ENCODE measurements around the gene GIPC1.
A peak's percentile ranks its signal among the peaks of the same experiment; 100 is the strongest.

Gene GIPC1

DNA sequence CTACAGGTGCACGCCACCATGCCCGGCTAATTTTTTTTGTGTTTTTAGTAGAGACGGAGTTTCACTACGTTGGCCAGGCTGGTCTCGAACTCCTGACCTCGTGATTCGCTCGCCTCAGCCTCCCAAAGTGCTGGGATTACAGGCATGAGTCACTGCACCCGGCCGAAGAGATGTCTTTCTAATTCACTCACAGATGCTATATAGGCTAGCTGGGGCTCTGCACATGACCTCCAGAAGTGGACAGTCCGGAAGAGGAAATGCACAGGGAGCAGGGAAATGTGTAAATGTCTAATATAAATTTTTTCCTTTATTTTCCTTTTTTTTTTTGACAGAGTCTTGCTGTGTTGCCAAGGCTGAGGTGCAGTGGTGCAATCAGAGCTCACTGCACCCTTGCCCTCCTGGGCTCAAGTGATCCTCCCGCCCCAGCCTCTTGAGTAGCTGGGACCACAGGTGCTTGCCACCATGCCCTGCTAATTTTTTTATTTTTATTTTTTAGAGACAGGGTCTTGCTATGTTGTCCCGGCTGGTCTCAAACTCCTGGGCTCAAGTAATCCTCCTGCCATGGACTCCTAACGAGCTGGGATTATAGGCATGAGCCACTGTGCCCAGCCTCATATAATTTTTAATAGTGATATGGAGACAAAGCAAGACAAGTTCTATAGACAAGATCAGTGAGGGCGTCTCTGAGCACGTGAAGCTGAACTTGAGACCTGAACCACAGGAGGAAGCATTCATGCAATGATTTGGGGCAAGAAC lies 8.4 kb downstream of the GIPC1 start:
- no peak for DNase-seq

- DNase-seq, result peak; percentile 4
These were observed 13.6 kb downstream of the GIPC1 start for GRCh38 chr19:14482172-14482941.

- peak; percentile 64 for DNase-seq
These were observed 15.2 kb downstream of the GIPC1 start for GRCh38 chr19:14480700-14481079.

- peak; percentile 87 for DNase-seq
These were observed 15.8 kb downstream of the GIPC1 start for GRCh38 chr19:14479975-14480699.

- peak; percentile 10 for DNase-seq
These were observed 16.5 kb downstream of the GIPC1 start for GRCh38 chr19:14479309-14479974.

- peak; percentile 9 for DNase-seq
These were observed 17.8 kb downstream of the GIPC1 start for GRCh38 chr19:14478113-14478545.

DNA sequence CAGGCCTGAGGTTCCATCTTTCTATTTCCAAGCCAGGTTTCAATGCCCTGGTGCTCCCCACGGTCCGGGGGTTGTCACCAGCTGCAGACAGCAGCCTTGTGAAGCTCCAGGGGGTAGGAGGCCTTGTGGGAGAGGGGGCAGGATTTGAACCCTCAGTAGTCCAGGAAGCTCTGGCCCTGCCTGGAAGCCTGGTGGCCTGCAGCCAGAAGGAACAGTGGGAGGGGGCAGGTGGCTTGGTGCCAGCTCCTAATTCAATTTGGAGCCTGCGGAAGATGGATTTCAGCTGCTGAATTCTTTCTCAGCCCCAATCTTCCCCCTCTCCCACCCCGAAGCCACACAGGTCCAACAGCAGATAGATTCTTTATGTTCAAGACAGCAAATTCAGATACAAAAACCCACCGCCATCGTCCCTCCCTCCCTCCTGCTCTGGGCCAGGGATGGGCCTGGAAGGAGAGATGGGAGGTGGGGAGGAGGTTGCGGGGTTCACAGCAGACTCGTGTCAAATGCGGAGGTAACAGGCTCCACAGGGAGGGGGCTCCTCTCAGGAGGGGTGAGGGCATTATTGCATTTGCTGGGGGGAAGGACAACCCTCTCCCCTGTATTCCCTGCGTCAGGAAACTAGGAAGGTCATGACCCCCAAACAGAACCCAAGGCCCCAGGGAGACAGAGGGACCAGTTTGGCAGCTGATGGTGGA lies 18.4 kb downstream of the GIPC1 start:
- peak; percentile 25 for DNase-seq

DNA sequence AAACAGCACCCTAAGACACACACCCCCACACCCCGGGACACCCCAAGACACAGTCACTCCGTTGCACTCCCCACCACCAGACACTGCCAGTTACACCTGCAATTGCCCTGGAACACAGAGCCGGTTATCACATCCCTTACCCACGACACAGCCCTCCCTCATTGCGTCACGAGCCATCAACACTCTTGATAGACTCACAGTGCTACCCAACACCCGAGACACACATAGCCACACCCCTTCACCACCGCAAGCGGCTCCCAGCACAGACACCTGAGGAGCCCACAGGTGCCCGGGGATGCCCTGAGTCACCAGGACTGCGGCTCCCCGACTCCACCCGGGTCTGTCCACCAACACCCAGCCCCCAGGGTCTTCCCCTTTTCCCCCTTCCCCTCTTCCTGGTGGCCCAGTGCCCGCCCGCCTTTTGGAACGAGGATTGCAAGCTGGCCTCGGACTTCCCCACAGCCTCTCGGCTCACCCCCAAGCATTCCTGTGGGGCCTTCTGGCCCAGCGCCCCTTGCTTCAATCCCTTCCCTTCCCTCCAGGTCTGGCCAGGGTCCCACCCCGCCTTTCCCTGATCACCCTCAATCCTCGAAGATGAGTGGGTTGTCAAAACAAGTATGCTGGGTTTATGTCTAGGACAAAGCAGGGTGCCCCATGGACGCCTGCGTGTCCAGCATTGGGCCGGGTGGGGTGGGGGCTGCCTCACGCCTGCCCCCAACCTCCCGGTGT lies 19.1 kb downstream of the GIPC1 start:
- DNase-seq, result peak; percentile 59

DNA sequence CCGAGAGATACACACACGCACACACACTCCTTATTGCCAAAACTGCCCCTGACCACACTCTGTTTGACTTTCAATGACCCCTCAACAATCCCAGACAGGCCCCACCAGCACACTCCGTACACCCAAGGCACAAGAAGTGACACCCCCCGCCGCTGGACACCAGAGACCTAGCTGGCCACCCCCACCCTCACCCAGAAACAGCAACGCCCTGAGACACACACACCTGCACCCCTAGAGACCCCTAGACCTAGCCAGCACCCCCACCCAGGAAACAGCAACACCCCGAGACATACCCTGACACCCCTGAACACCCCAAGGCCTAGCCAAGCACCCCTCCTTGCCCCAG lies 19.6 kb downstream of the GIPC1 start:
- no peak for DNase-seq

DNA sequence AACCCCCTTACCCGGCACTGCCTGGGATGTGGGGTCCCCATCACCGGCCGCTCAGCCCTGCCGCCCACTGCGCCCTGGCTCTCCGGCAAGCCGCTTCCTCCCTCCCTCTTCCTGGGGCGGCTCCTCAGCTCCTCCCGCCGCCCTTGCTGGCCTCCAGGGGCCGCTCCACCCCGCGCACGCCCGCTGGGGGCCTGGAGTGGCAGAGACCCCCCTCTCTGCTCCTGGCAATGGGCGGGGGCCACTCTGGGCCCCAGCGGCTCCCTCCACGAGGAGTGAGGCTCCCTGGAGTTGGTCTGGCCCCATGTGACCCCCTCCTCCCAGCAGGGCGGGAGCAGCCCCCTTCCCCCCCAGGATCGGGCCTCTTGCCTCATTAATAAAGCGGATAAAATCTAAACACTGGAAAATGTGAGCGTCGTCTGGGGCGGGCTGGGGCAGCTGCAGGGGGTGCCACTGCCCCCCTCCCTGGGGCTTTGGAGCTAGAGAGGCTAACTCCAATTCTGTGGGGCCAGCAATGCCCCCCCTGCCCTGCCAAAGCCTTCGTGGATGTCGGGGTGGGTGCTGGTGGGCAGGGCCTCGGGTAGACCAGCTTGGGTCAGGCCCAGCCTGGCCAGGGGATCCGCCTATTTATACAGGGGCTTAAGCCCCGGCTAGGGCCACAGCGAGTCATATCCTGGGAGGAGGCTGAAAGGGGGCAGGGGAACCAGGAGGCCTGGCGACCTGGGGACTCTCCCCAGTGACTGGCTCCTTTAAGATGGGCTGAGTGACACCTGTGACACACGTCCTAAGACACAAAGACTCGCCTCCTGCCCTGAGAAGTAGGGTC lies 20.5 kb downstream of the GIPC1 start, which contains the start of gene PTGER1:
TSS of gene PTGER1 (minus strand) at position 104 of the 823 bp plus-strand sequence. CDS start 1,034 bp downstream, outside the sequence.
- peak; percentile 79 for DNase-seq

DNA sequence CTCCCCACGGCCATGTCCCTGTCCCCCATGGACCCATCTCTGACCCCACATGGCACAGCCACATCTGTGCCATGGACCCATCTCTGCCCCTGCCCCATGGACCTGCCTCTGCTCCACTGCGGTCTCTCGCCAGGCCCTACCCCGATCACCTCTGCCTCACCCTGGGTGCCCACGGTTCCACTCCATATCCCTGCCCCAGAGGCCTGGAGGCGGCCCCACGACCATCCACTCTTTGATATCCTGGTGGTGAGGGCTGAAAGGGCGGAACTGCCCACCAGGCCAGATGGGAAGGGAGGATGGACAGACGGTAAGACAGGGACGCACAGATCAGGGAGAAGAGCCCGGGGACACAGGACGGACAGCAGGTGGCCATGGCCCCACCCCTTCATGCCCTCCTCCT lies 21.1 kb downstream of the GIPC1 start:
- DNase-seq, result no peak

DNA sequence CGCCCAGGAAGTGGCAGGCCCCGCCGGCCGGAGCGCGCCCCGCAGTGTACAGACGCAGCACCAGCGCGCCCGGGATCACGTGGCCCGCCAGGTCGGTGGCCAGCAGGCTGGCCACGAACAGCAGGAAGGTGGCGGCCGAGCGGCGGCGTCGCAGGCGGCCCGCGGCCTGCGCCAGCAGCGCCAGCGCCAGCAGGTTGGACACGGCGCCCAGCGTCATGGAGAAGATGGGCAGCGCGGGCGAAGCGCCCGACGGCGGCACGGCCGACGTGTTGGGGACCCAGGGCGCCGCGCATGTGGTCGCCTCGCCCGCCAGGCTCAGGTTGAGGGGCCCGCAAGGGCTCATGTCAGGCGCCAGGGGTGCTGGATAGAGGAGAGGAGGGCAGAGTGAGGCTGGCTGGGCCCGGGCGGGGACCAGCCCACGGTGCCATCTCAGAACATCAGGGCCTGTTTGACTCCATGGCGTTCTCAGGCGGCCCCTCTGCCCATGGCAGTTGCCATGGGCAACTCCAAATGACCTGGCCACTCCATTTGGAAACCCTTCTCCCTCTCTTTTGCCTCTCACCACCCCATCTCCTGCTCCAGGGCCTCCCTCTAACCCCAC lies 21.8 kb downstream of the GIPC1 start:
- DNase-seq, result no peak

- no peak for DNase-seq
These were observed 22.6 kb downstream of the GIPC1 start for GRCh38 chr19:14473073-14473977.

DNA sequence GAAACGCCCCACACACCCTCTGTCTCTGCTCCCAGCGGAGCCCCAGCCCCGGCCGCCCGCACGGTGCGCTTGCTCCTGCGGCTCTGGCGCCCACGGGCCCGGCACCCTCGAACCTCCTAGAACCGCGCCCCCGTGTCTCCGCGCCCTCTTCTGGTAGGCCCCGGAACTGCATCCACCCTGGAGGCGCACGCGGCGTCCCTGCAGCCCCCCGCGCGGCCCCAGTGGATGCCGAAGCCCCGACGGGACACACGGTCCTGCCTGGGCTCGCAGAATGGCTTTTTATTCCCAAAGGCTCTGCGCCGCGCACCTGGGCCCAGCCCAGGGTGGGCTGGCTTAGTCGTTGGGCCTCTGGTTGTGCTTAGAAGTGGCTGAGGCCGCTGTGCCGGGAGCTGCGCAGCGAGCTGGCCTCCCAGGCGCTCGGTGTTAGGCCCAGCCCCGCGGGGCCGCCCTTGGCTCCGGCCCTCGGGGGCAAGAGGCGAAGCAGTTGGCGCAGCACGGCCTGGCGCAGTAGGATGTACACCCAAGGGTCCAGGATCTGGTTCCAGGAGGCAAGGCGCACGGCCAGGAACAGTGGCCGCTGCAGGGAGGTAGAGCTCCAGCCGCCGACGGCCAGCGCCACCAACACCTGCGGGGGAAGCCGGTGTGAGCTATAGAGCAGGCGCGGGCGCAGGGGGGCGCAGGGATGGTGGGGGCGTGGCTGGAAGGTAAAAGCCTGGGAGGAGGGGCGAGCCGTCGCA lies 23.6 kb downstream of the GIPC1 start:
- peak; percentile 94 for DNase-seq

GRCh38 chr19:14471436-14472187 lies 24.3 kb downstream of the GIPC1 start:
- DNase-seq, result no peak

DNA sequence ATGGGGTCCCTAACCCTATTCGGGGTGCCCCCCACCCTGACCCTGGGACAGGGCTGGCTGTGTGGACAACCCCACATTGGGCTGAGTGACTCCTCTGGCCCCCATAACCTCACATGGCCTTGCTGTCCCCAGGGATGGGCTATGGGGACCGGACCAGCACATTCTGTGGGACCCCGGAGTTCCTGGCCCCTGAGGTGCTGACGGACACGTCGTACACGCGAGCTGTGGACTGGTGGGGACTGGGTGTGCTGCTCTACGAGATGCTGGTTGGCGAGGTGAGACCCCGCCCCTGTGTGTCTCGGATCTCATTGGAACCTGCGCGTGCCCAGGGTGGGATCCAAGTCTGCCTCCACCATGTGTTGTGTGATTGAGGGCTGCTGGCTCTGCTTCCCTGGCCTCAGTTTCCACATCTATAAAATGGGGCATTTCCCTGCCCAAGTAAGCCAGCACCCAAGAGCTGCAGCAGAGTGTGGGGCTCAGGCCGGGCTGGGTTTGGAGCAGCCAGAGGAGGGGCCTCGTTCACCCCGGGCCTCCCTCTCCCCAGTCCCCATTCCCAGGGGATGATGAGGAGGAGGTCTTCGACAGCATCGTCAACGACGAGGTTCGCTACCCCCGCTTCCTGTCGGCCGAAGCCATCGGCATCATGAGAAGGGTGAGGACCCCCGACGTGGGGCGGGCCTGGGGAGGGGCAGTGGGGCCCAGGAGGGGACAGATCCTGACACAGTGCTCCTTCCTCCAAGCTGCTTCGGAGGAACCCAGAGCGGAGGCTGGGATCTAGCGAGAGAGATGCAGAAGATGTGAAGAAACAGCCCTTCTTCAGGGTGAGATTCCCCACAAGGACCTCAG lies 25.7 kb downstream of the GIPC1 start:
- no peak for DNase-seq

DNA sequence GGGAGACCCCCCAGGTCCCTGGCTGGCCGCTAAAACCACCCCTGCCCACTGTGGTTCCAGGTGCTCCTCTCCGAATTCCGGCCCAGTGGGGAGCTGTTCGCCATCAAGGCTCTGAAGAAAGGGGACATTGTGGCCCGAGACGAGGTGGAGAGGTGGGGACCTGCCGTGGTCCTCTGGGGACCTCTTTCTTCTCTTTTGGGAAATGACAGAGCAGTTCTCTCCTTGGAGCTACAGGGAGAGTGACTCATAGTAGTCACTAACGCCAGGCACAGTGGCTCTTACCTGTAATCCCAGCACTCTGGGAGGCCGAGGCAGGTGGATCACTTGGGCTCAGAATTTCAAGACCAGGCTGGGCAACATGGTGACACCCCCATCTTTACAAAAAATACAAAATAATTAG lies 28.1 kb downstream of the GIPC1 start:
- DNase-seq, result peak; percentile 55
